NCI-H1105 treated with DMSO at 0.1 percent for 48 hours (cell line): ENCODE results near the gene SSTR3.
"Not testable (repeated sequence)": the region's sequence is repeated elsewhere in the genome, so short reads cannot be mapped to it uniquely, and the experiment has no call there.

Experiments used
- DNase-seq: peaks from one replicate; lab custom pipeline; 2025; lab: John Stamatoyannopoulos, UW

The SSTR3 gene

DNA sequence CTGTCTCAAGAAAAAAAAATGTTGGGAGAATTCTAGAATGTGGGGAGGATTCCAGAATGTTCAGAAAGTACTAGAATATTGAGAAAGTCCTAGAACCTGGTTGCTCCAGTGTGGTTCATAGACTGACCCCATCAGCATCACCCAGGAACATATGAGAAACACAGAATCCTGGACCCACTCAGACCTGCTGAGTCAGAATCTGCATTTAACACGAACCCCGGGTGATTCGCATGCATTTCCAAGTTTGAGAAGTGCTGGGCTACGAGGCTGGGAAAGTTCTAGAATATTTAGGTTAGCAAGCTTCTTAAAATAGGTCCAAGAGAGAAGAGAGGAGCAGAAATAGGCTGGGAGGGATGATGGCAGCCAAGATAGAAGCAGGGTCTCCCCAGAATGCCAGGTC is 30.6 kb downstream of the SSTR3 start:
- no peak for DNase-seq

DNA sequence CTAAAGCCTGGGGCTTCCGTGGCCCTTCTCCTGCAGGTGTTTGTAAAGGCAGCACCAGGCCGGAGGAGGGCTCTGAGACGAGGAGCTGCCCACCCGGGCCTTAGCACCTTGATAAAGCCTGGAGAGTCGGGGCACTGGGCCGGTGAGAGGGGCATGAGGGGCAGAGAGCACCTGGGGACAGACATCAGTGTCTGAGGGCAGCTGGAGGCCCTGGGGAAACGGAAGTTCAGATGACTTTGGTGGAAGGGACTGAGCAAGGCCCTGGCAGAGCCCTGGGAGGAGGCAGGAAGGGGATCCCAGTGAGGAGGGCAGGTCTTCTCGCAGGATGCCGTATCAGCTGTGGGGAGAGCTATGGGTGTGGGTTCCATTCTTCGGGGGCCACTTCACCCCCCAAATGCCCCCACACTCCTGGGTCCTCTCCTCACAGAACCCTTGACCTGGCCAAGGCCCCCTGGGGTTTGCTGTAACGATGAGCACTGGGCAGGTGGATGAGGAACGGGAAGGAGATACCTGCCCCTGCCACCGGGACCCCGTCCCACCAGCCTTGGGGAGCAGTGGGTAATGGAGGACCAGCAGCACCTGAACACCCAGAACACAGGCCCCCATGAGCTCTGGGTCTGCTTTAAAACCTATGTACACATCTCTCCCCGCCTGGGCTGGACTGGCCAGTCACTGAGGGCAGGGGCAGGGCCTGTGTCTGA is 31.6 kb downstream of the SSTR3 start:
- DNase-seq: no peak

DNA sequence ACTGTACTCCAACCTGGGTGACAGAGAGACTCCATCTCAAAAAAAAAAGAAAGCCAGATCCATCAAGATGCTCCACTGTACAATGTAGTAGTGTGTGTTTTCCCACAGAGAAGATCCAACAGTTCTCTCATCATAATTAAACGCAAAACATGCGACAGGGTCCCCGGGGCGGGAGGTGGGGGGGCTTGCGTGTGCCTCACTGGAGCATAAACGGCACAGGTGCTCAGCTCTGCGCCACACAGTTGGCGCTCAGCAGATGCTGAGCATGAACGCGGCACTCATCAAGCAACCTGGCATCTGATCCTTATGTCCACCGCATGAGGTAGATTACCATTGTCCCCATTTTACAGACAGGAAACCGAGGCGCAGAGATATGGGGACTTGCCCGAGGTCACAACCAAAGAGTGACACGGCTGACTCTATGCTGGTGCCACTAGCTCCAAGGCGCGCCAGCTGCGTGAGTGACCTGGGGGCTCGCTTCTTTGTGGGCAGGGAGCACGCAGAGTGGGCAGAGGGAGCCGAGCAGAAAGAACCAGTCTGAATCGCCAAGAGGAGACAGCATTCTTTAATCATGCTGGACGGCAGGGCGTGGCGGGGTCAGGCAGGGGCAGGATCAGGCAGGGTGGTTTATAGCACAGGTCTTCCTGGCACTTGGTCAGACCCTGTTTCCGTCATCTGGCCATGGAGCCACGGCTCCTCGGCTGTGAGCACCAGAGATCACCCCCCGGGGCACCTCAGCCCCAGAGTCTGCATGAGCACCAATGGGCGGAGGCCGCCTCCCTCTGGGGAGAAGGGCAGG is 32.5 kb downstream of the SSTR3 start:
- DNase-seq: no peak

DNA sequence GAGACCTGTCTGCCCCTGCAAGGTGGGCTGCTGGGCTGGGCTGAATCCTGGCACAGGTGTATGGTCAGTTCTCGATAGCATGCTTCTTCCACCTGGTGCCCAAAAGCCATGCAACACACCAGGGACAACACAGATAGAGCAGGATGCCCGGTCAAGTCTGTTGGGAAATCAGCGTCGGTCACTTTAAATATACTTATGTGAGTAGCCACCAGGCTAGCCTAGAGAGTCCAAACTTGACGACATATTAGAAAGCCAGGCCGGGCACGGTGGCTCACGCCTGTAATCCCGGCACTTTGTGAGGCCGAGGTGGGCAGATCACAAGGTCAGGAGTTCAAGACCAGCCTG is 33.2 kb downstream of the SSTR3 start:
- DNase-seq: no peak

DNA sequence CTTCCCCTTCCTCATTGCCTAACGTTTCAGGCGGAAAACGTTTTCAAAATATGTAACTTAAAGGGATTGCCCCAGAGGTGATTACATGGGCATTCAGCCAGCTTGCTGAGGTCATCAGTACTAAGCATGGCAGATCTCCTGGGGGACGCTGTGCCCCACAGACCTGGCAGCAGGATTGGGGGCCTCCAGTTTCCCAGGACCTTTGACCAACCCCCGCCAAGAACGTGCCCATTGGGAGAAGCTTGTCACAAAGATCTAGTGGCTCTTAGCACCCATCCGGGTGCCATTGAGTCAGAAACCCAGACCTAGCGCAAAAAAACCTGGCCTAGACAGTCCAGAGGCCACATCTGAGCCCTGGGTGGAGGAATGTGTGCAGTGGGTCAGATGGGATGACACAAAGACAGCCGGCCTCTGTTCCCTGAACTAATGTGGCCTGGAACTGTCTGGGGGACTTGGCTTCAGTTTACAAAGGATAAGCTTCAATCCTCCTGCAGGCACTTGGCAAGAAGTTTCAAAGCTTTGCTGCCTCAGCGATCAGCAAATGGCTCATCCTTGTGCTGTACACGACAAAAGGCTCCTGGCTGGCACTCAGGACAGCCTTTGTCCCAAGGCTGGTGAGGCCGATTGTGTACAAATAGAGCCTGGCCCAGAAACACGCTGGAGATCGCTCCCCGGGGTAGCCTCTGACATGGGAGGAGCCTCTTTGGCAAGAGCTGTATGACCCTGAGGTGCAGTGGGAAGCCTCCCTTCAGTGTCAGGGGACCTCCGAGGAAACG is 33.7 kb downstream of the SSTR3 start:
- DNase-seq: no peak

DNA sequence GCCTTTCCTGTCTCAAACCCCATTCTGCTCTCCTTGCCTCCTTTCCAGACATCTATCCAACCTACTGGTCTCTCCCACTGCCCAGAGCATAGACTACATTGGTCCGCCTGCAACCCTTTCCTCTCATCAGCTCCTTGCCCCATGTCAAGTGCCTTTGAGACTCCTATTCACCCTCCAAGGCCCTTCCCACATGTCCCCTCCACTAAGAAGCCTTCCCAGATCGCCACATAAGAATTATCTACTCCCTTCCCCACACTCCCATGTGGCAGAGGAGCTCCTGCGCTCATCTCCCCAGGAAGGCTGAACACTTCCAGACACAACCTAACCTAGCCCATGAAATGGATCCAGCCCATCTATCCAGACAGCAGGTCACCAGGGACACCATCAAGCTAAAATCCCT is 34.5 kb downstream of the SSTR3 start:
- no peak for DNase-seq

DNA sequence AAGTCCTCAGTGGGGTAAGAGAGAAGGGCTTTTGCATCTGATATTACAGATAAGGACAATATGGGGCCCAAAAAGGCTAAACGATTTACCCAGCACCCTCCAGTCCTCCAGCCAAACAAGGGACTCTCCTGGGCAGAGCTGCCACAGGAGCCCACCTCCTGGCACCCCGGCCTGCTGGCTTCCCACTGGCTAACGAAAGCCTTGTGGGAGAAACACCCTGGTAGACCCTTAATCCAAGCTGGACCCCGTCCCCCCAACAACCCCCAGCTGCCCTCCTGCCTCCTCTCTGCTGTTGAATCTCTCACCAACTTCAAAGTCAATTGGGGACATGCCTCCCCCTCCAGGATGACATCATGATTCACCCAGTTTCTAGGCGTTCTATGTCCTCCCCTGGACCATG is 35.1 kb downstream of the SSTR3 start:
- no peak for DNase-seq

DNA sequence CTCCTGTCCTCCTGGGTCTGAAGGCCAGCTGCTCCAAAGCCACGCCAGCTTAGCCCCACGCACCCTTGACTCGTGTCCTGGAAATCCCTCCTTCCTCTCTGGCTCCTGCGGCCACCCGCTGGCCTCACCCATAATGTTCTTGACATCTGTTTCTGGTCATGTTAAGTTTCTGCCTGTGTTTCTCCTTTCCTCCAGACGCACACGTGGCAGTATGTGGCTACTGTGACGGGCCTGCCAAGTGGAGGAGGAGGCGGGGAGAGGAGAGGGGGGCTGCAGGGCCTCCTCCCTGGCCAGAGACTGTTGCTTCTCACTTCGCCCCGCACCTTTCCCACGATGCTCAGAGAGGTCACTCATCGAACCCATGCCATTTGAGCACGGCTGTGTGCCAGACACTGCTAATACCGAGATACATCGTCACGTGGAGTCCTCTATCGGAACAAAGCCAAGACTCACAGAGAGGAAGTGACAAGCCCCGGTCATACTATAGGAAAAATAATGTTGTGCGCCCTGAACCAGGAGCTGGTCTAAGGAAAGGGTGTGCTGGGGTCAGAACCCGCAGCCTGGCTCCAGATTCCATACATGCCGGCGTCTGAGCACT is 35.7 kb downstream of the SSTR3 start:
- no peak for DNase-seq

DNA sequence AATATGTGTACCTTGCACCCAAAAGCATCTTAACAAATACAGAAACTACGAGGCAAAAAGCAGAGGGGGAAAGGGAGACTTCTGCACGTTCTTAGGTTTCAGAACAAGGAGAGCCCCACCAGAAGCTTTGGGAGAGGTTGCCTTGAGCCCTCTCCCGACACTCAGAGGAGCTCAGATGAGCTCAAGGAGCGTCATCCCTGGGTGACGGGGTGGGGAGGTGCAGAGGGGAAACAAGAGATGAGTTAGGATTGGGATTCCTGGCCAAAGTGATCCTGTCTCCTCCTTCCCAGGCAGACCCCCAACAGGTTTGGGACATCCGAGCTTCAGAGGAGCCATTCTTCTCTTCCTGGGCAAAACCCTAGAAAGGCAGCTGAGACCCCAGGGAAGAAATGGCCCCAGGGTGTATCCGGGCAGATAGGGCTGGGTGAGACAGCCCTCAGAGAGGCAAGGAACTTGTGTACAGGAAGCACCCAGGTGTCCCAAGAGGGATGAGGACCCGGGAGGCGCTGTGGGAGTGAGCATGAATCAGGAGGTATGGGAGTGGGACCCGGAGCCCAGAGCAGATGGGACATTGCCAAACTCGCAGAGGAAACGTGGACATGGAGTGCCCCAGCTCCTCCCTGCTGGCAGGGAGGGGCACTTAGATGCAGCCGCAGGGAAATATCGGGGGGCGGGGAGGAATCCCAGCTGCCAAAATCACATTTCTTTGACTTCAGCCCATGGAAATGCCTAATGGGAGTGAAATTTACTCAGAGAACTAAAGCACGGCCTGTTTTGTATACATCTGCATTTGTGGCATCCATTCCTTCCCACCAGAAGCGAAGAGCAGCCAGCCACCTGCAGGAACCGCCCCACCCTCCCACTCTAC is 36.6 kb downstream of the SSTR3 start:
- DNase-seq: no peak

DNA sequence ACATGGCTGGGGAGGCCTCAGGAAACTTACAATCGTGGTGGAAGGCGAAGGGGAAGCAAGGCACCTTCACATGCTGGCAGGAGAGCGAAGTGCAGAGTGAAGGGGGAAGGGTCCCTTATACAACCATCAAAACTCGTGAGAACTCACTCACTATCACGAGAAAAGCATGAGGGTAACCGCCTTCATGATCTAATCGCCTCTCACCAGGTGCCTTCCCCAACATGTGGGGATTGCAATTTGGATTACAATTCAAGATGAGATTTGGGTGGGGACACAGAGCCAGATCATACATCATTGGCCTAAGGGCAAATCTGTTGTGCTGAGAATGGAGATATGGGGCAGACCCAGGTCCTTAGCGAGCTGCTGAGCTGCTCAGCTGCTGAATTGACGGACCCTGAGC is 37.3 kb downstream of the SSTR3 start:
- DNase-seq: no peak

DNA sequence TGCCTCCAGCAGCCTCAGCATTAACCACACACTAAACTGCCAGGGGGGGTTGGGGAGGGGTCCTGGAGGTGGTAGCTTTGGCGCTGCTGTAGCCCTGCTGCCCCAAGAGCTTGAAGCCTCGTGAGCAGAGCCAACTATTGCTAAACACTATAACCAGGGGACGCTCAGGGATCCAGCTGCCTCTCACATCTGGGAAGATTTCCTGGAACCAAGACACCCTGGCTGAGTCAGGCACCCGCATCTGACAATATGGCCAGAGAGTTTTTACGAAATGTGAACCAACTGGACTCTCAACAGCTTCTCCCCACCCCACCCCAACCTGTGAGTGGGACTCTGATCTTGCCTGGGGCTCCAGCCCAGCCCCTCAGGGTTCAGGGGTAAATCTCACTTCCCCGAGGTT is 38.6 kb downstream of the SSTR3 start:
- no peak for DNase-seq

DNA sequence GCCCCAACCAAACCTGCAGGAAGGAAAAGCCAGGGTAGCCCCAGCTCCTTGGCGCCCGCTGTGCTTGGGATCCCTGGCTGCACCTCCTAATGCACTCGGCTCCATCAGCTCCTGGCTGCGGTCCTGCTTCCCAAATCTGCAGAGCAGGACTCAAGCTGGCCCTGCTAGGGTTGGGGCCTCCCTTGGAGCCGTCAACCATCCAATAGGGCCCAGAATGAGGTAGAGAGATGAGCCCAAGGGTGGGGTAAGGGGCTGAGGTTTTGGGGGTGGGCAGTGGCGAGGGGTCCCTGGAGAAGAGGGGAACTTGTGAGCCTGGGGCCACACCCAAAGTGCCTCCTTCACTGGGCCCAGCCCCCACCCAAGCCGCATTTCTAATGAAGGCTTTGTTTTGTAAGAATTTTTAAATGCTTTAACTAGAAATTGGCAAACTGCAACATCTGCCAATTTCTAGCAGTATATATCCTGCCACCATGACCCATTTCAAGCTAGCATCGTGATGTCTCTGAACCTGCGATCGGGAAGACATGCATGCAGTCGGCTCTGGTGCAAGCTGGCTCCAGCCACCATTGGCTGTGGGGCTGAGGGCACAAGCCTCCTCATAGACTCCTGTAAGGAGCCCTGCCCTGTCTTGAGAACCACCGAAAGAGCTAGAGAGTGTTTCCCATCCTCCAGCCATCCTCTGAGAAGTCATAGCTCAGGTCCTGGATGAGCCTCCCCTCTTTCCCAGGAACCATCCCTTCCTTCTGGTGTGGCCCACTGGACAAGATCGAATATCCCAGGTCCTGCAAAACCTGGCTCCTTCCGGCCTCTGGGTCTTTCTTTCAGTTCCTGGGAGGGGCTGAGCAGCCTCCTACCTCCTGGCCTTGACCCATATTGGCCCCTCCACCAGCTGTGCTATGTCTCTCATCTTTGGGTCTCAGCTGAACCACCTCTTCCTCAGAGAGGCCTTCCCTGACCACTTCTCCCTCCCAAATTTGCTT is 39.7 kb downstream of the SSTR3 start:
- DNase-seq: no peak

DNA sequence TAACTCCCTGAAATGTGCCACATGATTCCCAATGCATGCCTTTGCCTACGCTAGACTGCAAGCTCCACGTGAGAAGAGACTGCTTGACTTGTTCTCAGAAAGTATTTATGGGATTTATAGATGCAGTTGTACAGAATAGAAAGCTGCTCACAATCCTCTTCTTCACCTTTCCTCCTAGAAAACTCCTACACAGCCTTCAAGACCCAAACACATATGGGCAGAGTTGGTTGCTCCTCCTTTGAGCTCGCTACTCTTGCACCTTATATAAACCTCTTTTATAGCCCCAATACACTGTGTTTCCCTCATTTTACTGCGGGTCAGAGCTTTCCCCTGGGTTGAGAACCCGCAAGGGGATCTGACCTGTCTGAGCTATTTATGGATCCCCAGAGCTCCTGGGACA is 40.6 kb downstream of the SSTR3 start:
- DNase-seq: no peak

DNA sequence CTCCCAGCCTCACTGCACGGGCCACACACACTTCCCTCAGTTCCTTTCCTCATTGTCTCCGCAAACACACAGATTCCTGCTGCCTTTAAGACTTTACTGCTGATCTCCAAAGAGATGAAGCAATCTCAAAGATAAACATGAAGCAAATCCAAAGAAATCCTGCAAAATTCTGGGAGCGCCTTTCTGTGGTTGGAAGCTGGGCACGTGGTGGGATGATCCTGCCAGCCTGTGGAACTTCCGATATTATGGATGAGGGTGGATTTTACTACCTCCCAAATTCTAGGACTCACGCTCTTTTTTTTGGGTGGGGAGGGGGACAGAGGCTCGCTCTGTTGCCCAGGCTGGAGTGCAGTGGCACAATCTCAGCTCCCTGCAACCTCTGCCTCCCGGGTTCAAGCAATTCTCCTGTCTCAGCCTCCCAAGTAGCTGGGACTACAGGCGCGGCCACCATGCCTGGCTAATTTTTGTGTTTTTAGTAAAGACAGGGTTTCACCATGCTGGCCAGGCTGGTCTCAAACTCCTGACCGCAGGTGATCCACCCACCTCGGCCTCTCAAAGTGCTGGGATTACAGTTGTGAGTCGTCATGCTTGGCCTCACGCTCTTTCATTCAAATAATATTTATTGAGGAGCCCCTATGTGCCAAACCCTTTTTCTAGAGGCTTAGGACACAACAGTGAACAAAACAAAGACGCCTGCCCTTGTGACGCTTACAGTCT is 41.4 kb downstream of the SSTR3 start:
- not testable (repeated sequence) for DNase-seq

DNA sequence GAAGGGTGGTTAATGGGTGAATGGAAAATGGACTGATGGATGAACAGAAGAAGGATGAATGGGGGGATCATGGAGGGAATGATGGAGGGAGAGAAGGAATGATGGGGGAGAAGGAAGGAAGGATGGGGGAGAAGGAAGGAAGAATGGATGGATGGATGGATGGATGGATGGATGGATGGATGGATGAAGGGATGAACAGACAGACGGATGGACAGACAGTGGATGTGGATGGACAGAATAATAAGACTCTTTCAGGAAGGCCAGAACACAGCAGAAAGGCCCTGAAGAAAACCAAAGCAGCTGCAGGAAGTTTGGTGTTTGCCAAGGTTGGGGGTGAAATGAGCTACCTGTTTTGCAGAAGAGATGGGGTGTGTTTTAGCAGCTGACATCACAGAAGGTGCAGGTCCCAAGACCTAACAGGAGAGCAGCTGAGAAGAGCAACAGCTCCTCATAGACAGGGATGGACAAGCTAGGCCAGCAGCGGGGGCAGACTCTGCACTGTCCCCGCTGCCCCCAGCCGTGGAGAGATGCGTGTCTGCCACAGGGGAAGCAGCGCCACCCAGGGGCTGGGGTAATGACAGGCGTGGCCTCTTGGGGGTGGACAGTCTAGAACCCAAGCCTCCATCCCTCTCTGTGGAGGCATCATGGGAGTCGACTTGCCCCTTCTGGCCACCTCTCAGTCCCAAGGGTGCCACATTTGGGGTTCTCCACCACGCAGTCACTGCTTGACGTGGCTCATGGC is 42.2 kb downstream of the SSTR3 start:
- no peak for DNase-seq

DNA sequence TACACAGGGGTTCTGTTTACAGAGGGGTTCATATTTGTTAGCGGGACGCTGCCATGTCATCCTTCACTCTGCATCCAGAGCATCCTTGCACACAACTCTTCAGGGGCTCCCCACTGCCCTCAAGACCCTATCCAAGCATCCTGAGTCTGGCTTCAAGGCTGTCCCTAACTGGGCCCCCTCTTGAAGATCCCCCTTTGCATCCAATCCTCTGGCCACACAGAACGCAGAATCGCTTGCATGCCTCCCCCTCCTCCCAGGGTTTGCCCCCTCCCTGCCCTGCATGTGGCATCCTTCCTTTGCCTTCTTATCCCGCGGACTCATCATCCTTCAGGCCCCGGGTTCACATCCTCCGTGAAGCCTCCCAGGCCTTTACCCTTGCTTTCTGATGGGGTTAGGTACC is 42.9 kb downstream of the SSTR3 start:
- DNase-seq: no peak

DNA sequence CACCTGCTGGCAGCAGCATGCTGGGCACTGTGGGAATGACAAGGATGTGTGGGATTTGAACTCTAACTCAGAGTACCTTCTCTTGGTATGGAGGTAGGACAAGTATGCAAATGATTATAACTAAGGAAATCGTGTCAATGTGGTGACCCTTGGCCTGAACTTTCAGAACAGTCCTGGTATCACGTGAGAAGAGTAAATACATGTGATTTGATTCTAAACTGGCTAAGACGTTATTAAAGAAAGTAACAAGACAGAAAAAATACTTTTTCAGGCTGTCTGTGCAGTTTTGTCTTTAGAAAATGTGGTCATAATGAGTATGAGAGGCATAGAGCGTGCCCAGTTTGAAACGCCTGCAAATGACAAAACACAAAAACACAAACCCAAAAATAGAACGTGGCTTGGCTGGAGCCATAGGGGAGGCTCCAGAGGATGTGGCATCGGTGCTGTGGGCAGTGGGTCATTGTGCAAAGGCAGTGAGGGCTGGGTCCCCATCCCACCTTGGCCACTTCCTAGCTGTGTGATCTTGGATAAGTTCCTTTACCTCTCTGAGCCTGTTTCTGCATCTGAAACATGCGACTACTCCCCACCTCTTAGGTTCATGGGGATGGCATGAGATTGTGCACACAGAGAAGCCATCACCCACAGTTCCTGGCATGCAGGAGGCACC is 44.2 kb downstream of the SSTR3 start:
- DNase-seq: no peak

DNA sequence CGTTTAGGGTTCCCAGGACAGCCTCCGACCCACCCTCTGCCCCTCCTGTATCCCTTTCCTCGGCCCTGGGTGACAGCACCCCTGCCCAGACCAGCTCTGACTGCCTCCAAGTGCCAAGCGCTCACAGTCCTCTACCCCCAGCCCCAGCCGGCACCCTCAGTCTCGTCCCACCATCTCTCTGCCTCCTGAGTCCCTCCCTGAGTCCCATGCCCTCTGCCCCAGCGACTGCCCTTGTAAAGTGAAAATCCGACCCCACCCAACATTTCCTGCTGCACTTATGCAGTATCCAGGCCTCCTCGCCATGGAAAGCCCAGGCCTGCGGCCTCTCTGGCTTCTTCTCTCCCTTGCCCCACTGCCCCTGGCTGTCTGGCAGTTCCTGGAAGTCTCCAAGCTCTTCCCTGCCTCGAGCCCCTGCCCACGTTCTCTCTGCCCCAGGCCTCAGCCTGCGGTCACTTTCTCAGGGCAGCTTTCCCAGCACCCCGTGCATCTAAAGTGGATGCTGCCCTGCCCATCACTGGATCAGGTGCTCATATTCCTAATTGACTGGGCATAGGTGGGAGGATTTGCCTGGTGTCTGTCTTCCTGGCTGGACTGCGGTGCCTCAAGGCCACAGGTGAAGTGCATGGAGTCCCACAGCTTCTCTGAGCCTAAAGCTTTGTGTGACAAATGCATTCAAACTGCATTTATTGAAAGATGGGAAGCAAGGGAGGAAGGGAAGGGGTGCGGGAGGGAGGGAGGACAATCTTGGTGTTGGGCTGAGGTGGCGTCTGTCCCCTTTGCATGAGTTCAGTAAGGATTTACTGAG is 44.9 kb downstream of the SSTR3 start:
- no peak for DNase-seq
